Measurements from ENCODE around the gene ZIC4. TPM values are rescaled to one million over a fixed set of nuclear protein-coding genes. Genes with fewer than 3 reads are reported as not detected.

Gene ZIC4
- total and polyA plus RNA-seq, 2 of the 8 experiments (the other 6 are each of a cell fraction or from before 2014, with no cell fraction given) = 0.03 to 0.13 TPM

- TF ChIP-seq, protein P1, sequence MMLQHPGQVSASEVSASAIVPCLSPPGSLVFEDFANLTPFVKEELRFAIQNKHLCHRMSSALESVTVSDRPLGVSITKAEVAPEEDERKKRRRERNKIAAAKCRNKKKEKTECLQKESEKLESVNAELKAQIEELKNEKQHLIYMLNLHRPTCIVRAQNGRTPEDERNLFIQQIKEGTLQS (IDR thresholded peaks at IDR 0.05; ENCODE audit: insufficient read depth, low read depth, low read length) = no peak
- TF ChIP-seq BACH1 (IDR thresholded peaks at IDR 0.05; ENCODE audit: low read length) (no peak), SUZ12 (IDR thresholded peaks at IDR 0.05; ENCODE audit: low read length) (no peak), NANOG (IDR thresholded peaks at IDR 0.05; ENCODE audit: insufficient read depth, low read depth, low read length, poor library complexity, severe bottlenecking) (no peak), ASH2L (IDR thresholded peaks at IDR 0.05; ENCODE audit: low read length) (peak; percentile 2), SP4 (IDR thresholded peaks at IDR 0.05; ENCODE audit: low read length) (no peak), CHD7 (IDR thresholded peaks at IDR 0.05; ENCODE audit: insufficient replicate concordance, low read length) (peak; percentile 67), TEAD4 (IDR thresholded peaks at IDR 0.05; ENCODE audit: low read depth, low read length) (no peak), TCF12 (IDR thresholded peaks at IDR 0.05; ENCODE audit: low read depth, low read length) (0 out of 2 replicates have a peak, but pooled peaks have one; percentile 12)
These were observed 2.1 kb upstream of the ZIC4 start (continued) for GRCh38 chr3:147408188-147409100.

Measured in H1 (cell line).